ENCODE results near the gene TXNRD1.
"Not testable (repeated sequence)": the region's sequence is repeated elsewhere in the genome, so short reads cannot be mapped to it uniquely, and the experiment has no call there.

TXNRD1 gene

DNA sequence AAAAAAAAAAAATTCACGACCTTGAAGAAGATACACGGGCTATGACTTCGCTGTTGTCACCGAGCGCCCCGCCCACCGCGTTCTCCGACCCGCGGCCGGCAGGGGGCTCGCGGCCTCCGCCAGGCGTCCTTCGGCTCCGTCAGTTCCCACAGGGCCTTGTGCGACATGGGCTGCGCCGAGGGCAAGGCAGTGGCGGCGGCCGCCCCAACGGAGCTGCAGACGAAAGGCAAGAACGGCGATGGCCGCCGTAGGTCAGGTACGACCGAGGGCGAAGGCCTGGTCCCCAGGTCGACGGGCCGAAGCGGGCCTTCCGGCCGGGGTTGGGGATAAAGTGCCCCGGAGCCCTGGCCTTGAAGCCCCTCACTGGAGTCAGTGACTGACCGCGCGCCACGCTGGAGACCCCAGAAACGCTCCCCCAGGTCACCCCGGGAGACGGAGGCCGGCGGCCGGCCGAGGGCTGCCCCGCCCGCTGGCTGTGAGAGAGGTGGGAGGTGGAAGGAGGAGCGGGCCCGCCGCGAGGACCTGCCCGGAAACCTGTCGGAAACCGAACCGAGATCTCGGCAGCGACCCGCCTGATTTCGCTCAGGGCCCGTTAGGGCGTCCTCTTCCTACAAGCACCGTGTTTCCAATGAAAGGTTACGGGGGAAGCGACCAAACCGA, at the start of gene TXNRD1:
TXNRD1 (plus strand) TSS at position 142 of the 660 bp plus-strand sequence; CDS start at position 166, 24 bp downstream.
- peak; percentile 76 to 79 for DNase-seq (ENCODE audit: low read depth in 2 of 2)

DNA sequence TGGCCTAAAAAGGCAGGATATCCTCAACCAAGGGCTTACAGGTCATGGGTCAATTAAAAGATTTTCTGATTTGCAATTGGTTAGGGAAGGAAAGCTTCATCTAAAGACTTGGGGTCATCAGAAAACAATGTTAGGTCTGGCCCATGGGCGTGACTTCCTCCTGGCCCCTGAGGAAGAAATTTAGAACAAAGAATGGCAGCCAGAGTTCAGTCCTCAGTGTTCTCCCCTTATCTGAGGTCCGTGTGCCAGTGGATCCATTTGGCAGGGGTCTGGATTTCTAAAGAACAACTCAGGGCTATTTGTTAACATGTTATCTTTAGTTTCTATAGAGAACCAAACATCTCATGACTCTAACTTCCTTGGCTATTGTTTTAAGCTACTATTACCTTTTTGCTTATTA, 49.8 kb upstream of the TXNRD1 start:
- no peak for DNase-seq (ENCODE audit: low read depth in 2 of 2)

- no peak for DNase-seq (ENCODE audit: low read depth in 2 of 2)
Observed at GRCh38 chr12:104166465-104166864, 49.1 kb upstream of the TXNRD1 start.

- DNase-seq (ENCODE audit: low read depth in 2 of 2): no peak
Observed at GRCh38 chr12:104167519-104168458, 47.8 kb upstream of the TXNRD1 start.

DNA sequence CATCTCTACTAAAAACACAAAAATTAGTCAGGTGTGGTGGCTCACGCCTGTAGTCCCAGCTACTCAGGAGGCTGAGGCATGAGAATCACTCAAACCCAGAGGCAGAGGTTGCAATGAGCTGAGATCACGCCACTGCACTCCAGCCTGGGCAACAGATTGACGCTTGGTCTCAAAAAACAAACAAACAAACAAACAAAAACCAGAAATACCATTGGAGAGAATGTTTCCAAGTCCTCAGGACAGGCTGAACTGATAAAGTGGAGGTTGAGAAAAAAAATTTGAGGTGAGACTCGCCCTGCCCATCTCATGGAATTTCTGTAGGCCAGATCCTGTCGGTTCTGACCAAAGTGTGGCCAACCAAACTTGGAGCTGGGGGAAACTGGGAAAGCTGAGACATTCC, 47.0 kb upstream of the TXNRD1 start:
- no peak for DNase-seq (ENCODE audit: low read depth in 2 of 2)

GRCh38 chr12:104171785-104172569, 43.6 kb upstream of the TXNRD1 start:
- DNase-seq (ENCODE audit: low read depth in 2 of 2): no peak

DNA sequence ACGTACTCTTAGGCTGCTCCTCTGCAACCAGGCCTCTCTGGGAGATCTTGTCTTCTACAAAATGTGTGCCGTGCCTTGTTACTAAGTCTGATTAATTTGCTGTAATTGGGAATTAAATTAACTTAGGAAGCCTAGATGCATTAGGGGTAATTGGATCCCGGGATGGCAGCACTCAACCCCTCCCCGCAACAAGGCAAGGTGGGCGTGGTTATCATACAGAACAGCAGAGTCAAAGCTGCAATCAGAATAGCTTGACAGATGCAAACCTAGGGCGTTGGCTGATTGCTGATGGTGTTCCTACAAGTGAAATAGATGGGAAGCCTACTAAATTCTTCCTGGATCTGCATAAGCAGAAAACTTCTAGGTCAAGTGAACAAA, 43.0 kb upstream of the TXNRD1 start:
- DNase-seq (ENCODE audit: low read depth in 2 of 2): no peak

DNA sequence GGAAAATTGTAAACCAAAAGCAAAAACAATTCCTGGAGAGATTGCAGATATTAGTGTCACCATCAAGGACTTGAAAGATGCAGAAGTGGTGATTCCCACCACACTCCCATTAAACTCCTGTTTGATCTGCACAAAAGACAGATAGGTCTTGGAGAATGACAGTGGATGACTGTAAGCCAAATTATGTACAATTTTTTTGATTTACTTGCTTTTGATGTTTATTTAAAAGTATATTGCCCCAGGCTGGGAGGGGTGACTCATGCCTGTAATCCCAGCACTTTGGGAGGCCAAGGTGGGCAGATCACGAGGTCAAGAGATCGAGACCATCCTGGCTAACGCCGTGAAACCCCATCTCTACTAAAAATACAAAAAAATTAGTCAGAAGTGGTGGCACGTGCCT, 41.8 kb upstream of the TXNRD1 start:
- not testable (repeated sequence) for DNase-seq (ENCODE audit: low read depth in 2 of 2)

GRCh38 chr12:104175726-104176247, 39.8 kb upstream of the TXNRD1 start:
- DNase-seq (ENCODE audit: low read depth in 2 of 2): no peak

- DNase-seq (ENCODE audit: low read depth in 2 of 2): no peak
Observed at GRCh38 chr12:104177336-104177662, 38.3 kb upstream of the TXNRD1 start.

DNA sequence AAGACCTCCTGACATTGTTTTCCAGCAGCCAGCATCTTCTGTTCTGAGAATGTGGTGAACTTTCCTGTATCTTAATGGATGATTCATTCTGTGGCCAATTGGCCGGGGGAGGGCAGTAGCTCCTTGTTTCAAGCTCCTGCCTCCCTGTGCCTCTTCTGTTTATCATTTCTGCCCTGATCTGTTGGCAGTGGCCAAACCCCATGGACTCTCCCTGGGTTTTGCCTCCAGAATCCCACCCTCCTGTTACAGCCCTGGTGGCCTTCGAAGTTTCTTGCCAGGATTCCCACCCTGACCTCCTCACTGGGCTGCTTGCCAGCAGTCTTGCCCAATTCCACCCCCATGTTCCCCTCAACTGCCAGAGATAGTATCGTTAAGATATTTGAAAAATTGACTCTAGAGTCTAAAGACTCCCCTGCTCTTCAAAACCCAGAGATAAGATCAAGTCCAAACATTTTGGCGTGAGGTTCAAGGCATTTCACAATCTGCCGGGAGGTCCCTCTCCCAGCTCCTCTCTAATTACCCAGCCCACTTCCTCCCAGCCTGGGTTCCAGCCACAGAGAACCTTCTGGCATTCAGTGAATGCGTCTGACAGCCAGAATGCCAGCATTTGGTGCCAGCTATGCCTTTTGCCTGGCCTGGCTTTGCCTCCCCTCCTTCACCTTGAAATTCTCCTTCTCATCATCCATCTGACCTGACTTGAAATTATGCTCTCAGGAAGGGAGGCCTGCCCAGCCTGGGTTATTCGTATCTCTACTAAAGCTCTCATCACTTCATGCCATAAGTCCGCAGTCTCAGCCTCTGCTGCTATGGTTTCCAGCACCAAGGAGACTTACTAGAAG, 37.7 kb upstream of the TXNRD1 start:
- DNase-seq (ENCODE audit: low read depth in 2 of 2): no peak

DNA sequence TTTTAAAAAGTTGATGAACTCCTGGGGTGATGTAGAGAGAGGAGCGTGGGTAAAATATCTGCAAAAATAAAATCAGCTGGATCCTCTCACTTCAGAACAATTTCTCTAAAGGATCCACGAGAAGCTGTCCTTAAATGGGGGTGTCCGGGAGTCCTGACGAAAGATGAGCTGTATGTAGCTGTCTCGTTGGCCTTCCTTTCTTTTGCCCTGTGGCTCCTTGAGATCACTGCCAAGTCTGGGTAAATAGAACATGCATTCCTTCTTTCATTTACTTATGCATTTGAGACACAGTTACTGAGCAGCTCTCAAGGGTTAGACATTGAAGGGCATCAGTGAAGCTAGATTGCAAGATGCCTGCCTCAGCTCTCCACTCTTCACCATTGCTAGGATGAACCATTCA, 35.2 kb upstream of the TXNRD1 start:
- DNase-seq (ENCODE audit: low read depth in 2 of 2): no peak

- DNase-seq (ENCODE audit: low read depth in 2 of 2): no peak
Observed at GRCh38 chr12:104181313-104181712, 34.3 kb upstream of the TXNRD1 start.

GRCh38 chr12:104182144-104182543, 33.4 kb upstream of the TXNRD1 start:
- DNase-seq (ENCODE audit: low read depth in 2 of 2): no peak

DNA sequence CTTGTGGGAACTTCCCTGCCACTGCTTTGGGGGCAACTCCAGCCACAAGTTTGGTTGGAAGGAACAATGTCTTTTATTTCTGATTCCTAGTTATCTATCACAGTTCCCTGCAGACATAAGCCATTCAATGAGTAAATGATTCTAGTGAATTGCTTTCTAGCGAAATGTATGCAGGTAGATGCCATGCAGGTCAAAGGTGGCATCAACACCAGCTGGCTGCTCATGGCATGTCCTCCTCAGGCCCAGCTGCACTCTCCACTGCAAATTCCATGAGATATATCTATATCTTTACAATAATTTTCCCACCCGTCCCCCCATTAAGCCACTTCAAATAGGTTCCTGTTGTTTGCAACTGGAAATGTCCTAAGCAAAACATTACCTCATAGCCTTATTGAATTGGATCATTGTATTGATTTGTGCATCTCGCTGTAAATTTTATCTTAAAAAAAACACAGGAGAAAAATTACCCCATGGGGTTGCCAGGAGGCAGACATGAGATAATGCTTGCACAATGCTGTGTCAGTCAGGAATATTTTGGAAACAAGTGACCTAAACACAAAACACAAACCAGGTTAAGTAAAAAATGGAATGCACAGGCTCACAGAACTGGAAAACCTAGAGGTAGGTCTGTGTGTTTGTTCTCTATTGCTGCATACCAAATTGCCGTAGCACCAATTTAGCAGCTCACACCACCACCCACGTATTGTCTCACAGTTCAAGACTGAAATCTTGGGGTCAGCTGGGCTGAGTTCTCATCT, 32.8 kb upstream of the TXNRD1 start:
- no peak for DNase-seq (ENCODE audit: low read depth in 2 of 2)

- DNase-seq (ENCODE audit: low read depth in 2 of 2): no peak
Observed at GRCh38 chr12:104183443-104183842, 32.1 kb upstream of the TXNRD1 start.

DNA sequence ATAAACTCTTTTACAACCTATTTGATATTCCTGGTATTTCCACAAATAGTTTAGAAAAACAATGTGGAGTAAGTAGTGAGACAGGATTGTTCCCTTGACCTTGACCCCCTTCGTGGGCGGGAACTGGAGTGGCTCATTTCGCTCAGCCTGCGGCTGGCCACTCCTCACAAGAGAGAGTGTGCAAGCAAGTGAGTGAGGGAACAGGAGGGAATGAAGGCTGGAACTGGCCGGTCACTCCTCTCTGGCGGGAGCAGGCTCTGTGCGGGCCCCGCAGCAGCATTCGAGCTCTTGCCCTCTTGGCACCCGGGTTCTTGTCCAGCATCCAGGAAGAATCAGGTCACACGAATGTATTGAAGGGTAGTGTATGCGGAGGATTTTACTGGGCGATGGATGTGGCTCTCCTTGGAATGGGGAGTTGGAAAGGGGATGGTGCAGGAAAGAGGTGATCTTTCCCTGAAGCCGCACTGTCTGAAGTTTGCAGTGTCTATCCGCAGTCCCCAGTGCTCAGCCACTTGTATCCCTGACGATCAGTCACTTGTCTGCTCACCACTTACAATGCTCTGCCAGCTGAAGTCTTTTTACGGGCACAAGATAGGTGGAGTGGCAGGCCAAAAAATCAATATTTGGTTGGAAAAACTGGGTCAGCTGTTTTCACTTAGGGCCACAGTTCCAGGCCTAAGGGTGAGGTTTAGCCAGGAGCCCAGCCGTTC, 28.0 kb upstream of the TXNRD1 start:
- DNase-seq (ENCODE audit: low read depth in 2 of 2): no peak

GRCh38 chr12:104188534-104188933, 27.0 kb upstream of the TXNRD1 start:
- DNase-seq (ENCODE audit: low read depth in 2 of 2): no peak

DNA sequence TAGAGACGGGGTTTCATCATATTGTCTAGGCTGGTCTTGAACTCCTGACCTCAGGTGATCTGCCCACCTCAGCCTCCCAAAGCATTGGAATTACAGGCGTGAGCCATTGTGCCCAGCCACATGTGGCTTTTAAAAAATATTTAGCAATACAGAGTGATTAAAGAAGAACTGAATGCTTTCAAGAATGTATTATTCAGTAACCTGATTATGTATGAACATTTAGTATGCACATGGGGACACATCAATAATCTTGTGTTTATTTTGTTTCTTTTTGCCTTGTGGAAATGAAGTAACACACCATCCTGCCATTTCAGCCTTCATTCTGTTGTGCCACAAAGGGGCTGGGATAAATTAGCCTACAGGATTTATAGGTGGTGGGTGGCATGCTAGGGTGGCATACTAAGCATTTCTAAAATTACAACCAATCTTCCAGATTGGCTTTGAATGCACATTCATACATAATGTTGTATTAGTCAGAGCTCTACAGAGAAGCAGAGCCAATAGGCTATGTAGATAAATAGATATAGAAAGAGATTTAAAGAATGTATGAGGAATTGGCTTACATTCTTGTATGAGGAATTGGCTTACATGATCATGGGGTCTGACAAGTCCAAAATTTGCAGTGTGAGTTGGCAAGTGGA, 25.5 kb upstream of the TXNRD1 start:
- no peak for DNase-seq (ENCODE audit: low read depth in 2 of 2)

All from activated CD4-positive, alpha-beta T cell treated with anti-CD3 and anti-CD28 coated beads for 24 hours (primary cell).